ENCODE measurements around the gene ACTRT2.

Gene ACTRT2

GRCh38 chr1:2983706-2984398, 37.4 kb upstream of the ACTRT2 start:
- no peak for DNase-seq

DNA sequence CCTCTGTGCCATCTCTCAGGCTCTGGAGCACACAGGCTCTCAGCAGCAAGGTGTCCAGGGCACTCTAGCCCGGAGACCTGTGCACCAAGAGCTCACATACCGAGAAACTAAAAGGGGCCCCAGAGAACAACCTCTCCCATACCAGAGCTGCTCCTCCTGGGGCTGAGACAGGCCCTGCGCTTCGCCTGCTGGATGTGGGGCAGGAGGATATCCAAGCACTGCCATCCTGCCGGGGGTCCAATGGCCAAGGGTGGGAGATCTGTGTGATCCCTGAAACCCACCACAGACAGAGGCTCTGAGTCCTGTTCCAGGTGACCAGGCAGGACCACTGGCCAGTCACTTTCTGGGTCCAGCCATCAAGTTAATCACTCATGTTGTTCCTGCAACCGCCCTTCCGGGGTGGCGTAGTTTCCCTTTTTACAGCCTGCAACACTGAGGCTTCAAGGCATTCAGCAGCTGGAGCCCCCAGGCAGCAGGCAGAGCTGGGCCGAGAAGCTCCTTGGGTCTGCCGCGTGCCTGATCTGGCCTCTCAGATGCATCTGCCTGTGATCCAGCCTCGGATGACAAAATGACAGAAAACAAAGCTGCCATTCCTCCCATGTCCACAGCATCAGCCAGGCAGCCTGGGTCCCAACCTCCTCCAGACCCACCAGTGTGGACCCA, 36.7 kb upstream of the ACTRT2 start:
- DNase-seq, result no peak

- peak; percentile 12 for DNase-seq
These were observed 36.2 kb upstream of the ACTRT2 start for GRCh38 chr1:2985067-2985561.

GRCh38 chr1:2985694-2986548, 35.3 kb upstream of the ACTRT2 start:
- DNase-seq, result no peak

- DNase-seq, result no peak
These were observed 34.5 kb upstream of the ACTRT2 start for GRCh38 chr1:2986549-2987305.

- DNase-seq, result no peak
These were observed 33.5 kb upstream of the ACTRT2 start for GRCh38 chr1:2987773-2988172.

GRCh38 chr1:2988256-2988655, 33.0 kb upstream of the ACTRT2 start:
- DNase-seq, result no peak

- no peak for DNase-seq
These were observed 32.1 kb upstream of the ACTRT2 start for GRCh38 chr1:2989185-2989584.

GRCh38 chr1:2989976-2990375, 31.3 kb upstream of the ACTRT2 start:
- DNase-seq, result no peak

DNA sequence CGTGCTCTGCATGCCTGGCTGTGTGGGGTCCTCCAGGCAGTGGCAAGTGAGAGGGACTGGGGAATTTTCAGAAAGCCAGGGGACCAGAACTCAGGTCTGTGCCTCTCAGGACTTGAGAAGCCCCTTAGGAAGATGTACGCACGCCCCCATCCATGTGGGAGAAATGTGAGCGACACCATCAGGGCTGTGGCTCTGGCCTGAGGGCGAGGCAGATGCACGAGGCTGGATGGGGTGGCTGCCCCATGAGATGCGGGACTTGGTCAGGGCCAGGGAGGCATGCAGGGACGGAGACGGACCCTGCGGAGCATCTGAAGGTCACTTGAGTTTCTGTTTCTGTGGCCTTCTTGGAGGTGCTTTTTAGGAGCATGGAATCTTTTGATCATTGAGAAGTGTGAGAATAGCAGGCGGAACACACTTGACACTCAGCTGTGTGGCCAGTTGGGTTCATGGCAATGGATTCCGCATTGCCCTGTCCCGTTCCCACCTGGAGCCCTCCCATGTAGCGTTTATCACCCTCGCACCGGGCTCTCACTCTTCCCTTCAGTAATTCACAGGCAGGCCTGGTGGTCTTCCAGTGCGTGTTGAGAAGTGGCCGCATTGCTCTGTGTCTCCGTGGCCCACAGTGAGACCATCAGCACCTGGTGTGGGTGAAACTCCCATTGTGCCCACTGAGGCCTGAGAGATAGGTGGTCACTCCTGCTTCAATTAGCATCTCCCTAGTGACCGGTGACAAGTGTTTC, 30.7 kb upstream of the ACTRT2 start:
- DNase-seq, result no peak

DNA sequence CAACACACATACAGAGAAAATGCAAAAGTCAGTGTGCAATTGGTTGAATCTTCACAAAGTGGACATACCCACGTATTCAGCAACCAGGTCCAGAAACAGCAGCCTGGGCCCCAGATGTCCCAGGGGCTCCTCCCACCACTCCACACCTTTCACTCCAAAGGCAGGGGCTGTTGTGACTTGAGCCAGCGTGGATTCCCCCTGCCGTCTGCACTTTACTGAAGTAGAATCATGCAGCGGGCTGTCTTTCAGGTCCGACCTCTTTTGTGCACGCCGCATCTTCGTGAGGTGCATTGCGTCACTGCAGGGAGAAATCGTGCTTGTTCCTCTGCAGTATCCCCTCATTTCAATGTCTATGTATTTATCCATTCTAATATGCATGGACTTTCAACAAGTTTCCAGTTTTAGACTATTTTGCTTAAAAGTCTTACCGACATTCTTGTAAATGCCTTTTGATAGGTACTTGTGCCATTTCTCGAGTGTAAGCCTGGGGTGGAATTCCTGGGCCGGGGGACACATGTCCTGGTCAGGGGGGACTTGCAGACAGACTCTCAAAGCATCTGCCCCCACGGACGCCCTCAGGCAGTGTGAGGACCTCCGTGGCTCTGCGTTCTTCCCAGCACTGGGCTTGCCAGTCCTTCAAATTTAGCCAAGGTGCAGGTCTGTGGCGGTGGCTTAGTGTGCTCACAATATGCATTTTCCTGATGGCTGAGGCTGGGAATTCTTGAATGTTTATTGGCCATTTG, 29.3 kb upstream of the ACTRT2 start:
- DNase-seq, result no peak

DNA sequence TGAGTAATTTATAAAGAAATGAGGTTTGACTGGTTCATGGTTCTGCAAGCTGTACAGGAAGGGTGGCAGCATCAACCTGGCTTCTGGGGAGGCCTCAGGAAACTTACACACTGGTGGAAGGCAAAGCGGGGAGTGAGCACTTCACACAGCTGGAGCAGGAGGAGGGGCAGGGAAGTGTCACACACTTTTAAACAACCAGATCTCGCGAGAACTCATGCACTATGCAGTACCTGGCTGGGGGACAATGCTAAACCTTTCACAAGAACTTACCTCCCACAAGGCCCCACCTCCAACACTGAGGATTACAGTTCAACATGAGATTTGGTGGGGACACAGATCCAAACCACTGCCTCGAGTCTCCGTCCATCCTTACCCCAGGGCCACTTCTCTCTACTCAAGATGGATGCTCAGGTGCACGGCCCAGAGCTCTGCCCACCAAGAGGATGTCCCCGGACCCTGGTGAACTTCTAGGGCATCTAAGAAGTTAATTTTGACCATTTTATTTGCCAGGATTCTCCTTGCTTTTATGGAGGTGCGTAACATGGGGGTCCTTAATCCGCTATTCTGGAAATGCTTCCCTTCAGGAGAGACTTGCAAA, 22.7 kb upstream of the ACTRT2 start:
- no peak for DNase-seq

GRCh38 chr1:2999138-2999537, 22.1 kb upstream of the ACTRT2 start:
- DNase-seq, result no peak

DNA sequence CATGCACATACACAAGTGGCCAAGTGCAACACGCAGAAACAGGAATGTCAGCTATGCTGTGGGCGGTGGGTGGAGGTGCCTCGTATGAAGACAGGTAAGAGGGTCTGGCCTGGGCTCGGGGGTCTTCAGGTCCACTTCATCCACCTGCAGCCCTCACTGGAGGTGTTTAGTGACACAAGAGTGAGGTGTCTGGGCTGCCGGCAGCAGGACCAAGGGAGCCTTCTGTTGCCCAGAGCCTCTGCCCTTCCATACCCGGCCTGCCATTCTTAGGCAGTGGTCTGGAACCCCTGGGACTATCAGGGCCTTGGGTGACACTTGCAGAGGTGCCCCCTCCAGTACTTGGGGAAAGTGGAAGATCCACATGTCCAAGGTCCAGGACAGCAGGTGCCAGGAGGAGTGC, 21.7 kb upstream of the ACTRT2 start:
- DNase-seq, result no peak

GRCh38 chr1:3000214-3000613, 21.1 kb upstream of the ACTRT2 start:
- no peak for DNase-seq

DNA sequence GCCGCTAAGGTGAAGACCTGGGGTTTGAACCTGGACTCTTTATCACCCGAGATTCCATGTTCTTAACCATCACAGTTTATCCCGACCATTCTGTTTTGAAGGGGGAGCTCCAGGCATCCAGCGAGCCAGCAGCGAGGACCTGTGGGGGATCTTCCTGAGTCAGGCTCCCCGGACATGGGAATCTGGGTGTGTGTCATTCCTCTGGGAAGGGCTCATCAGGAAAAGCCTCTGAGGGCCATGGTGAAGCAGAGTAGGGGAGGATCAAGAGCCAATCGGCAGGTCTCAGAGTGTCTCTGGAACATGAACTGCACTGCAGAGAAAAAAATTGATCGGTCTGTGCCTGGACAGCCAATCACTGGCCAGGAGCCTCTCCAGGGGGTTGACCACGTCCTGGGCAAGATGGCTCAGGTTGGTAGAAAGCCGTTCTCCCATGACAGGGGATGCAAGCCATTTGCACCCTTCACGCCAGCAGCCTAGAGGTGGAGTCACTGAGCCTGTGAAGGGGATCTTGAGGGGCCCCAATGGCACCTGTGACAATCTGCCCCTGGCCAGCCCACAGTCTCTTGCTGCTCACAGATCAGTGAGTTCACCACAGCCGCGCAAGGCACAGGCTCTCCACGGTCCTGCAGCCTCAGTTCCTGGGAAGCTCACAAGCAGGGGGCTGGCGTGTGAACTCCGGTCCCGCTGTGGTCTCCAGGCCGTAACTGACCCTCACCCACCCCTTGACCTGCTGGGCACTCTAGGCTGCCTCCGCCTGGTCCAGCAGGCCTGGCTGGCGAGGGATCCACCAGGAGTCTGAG, 20.4 kb upstream of the ACTRT2 start:
- DNase-seq, result no peak

GRCh38 chr1:3001471-3002348, 19.6 kb upstream of the ACTRT2 start:
- DNase-seq, result no peak

DNA sequence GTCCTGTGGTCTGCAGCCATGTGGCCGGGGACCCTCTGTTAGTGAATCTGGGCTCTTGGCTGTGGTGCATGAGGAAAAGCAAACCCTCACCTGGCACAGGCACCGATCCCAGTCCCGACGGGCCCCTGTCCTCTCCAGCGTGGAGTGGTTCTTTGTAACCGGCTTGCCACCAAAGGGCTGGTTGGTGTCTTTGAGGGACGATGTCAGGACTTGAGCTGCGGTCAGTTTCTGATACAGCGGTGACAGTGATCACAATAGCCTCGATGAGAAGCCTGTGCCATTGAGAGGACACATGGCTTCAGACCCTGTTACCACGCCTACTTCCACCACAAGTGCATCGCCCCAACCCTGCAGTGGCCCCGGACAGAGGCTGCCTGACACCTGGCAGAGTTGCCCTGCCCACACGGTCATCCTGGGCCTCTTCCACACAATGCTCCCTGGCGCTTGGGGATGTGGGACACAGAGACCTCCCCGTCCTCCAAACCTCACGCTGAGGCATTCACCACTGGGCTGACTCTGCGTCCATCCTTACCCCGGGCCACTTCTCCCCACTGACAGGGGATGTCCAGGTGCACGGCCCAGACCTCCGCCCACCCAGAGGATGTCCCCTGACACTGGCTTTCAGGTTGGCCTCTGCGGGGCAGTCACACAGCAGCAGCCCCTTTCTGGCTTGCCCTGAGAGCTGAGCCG, 18.8 kb upstream of the ACTRT2 start:
- no peak for DNase-seq

Measured in fibroblast of skin of back (primary cell).